ENCODE measurements around the gene PSMD2.

Gene PSMD2

DNA sequence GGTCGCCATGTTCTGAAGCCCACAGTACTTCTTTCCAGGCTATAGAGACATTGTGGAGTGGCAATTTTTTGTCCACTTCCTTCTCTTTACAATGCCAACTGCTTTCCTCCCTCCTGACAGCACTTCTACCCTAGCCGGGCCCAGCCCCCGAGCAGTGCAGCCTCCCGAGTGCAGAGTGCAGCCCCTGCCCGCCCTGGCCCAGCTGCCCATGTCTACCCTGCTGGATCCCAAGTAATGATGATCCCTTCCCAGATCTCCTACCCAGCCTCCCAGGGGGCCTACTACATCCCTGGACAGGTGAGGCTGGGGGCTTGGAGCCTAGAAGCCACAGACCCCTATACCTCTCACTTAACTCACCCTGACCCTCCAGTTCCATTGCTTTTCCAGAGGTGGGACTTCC, 18.2 kb downstream of the PSMD2 start:
- no peak for TF ChIP-seq GATA3 (IDR thresholded peaks at IDR 0.05; ENCODE audit: low read depth, low read length)
- TF ChIP-seq GATA2 (IDR thresholded peaks at IDR 0.05; ENCODE audit: low read depth, low read length) = no peak

DNA sequence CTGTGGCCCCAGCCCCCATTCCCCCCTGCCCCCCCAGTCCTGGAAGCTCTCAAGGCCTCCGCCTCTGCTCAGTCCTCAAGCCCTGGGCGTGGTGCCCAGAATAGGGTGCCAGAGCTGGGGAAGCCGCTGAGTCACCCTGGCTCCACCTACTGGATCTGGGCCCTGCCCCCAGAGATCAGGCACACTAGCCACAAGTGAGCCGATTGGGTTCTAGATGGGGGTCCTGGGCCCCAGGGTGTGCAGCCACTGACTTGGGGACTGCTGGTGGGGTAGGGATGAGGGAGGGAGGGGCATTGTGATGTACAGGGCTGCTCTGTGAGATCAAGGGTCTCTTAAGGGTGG, 21.0 kb downstream of the PSMD2 start:
- TF ChIP-seq GATA3 (IDR thresholded peaks at IDR 0.05; ENCODE audit: low read depth, low read length) = no peak
- TF ChIP-seq GATA2 (IDR thresholded peaks at IDR 0.05; ENCODE audit: low read depth, low read length) = no peak

DNA sequence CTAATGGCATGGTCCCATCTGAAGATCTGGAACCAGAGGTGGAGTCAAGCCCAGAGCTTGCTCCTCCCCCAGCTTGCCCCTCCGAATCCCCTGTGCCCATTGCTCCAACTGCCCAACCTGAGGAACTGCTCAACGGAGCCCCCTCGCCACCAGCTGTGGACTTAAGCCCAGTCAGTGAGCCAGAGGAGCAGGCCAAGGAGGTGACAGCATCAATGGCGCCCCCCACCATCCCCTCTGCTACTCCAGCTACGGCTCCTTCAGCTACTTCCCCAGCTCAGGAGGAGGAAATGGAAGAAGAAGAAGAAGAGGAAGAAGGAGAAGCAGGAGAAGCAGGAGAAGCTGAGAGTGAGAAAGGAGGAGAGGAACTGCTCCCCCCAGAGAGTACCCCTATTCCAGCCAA, 22.6 kb downstream of the PSMD2 start:
- no peak for TF ChIP-seq GATA3 (IDR thresholded peaks at IDR 0.05; ENCODE audit: low read depth, low read length)
- TF ChIP-seq GATA2 (IDR thresholded peaks at IDR 0.05; ENCODE audit: low read depth, low read length) = no peak

DNA sequence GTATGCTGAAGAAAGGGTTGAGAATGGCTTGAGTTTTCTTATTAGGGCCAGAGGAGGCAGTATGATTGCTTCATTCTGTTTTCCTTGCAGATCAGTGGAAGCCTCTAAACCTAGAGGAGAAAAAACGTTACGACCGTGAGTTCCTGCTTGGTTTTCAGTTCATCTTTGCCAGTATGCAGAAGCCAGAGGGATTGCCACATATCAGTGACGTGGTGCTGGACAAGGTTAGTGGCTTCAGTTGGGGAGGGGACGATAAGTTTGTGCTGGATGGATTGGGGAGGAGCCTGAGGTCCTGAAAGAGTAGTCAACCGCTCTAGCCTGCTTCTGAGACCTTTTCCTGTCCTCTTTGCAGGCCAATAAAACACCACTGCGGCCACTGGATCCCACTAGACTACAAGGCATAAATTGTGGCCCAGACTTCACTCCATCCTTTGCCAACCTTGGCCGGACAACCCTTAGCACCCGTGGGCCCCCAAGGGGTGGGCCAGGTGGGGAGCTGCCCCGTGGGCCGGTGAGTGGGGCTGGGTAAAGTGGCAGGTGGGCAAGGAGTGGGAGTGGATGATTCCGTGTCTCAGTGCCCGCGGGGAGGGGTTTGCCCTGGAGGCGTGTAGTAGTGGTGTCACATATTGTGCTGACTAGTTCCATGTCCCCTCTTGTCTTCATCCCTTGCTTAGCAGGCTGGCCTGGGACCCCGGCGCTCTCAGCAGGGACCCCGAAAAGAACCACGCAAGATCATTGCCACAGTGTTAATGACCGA, 23.9 kb downstream of the PSMD2 start:
- TF ChIP-seq GATA2 (IDR thresholded peaks at IDR 0.05; ENCODE audit: low read depth, low read length) (no peak), GATA3 (IDR thresholded peaks at IDR 0.05; ENCODE audit: low read depth, low read length) (no peak)

DNA sequence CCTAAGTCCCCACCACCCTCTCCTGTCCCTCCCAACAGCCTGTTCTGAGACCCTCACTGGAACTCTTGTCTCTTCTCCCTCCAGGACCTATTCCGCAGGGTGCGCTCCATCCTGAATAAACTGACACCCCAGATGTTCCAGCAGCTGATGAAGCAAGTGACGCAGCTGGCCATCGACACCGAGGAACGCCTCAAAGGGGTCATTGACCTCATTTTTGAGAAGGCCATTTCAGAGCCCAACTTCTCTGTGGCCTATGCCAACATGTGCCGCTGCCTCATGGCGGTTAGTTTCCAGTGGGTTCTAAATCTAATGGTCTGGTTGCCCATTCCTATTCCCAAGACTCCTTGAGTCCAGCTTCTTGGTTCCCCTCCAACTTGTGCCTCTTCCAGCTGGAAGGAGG, 24.7 kb downstream of the PSMD2 start:
- TF ChIP-seq GATA3 (IDR thresholded peaks at IDR 0.05; ENCODE audit: low read depth, low read length) (no peak), GATA2 (IDR thresholded peaks at IDR 0.05; ENCODE audit: low read depth, low read length) (no peak)

DNA sequence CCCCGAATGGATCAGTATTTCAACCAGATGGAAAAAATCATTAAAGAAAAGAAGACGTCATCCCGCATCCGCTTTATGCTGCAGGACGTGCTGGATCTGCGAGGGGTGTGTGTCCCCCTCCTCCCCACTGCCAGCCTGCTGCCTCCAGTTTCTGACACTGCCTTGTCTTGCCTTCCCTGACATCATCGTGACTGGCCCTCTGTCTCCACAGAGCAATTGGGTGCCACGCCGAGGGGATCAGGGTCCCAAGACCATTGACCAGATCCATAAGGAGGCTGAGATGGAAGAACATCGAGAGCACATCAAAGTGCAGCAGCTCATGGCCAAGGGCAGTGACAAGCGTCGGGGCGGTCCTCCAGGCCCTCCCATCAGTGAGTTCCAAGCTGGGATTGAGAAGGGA, 26.2 kb downstream of the PSMD2 start:
- TF ChIP-seq GATA3 (IDR thresholded peaks at IDR 0.05; ENCODE audit: low read depth, low read length) (no peak), GATA2 (IDR thresholded peaks at IDR 0.05; ENCODE audit: low read depth, low read length) (no peak)

DNA sequence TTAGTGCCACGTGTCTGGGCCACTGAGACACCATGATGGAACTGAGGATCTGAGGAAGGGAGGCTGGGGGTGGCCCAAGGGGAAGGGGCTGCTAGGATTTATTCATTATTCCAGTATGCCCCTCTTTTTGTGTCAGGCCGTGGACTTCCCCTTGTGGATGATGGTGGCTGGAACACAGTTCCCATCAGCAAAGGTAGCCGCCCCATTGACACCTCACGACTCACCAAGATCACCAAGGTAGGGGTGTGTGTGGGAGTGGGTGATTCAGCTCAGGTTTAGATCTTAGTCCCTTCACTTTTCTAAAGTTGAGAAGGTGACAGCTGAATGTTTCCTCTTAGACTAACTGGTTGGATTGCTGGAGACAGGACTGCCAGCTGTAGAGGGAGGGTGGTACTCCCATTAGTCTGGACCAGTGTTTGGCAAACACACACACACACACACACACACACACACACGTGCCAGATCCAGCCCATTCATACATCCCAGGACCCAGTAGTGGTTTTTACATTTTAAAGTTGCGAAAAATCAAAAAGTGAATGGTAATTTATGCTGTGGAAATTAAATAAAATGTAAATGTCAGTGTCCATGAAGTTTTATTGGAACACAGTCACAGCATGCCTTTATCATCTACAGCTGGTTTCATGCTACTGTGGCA, 26.8 kb downstream of the PSMD2 start:
- TF ChIP-seq GATA3 (IDR thresholded peaks at IDR 0.05; ENCODE audit: low read depth, low read length) = no peak
- no peak for TF ChIP-seq GATA2 (IDR thresholded peaks at IDR 0.05; ENCODE audit: low read depth, low read length)

DNA sequence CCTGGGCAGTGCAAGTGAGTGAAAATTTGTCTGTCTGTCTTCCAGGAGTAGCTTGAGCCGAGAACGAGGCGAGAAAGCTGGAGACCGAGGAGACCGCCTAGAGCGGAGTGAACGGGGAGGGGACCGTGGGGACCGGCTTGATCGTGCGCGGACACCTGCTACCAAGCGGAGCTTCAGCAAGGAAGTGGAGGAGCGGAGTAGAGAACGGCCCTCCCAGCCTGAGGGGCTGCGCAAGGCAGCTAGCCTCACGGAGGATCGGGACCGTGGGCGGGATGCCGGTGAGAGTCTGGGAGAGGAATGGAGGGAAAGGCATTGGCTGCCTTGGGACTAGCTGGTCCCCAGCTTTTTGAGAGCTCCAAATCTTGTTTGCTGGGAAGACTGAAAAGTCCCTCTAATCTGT, 28.1 kb downstream of the PSMD2 start:
- TF ChIP-seq GATA3 (IDR thresholded peaks at IDR 0.05; ENCODE audit: low read depth, low read length) (no peak), GATA2 (IDR thresholded peaks at IDR 0.05; ENCODE audit: low read depth, low read length) (no peak)

DNA sequence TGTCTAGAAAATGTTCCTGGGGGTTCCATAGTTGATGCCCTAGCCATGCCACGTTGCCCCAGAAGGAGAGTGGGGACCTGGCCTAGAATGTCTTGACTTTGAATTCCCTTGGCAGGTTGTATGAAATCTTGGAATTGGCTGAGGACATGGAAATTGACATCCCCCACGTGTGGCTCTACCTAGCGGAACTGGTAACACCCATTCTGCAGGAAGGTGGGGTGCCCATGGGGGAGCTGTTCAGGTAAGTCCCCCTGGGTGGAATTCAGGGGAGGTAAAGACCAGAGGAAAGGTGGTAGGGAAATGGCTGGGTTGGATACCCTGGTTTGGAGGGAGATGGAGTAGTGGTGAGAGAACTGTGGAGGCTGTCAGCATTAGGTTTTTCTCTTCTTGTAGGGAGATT, 29.5 kb downstream of the PSMD2 start:
- TF ChIP-seq GATA2 (IDR thresholded peaks at IDR 0.05; ENCODE audit: low read depth, low read length) (no peak), GATA3 (IDR thresholded peaks at IDR 0.05; ENCODE audit: low read depth, low read length) (no peak)

DNA sequence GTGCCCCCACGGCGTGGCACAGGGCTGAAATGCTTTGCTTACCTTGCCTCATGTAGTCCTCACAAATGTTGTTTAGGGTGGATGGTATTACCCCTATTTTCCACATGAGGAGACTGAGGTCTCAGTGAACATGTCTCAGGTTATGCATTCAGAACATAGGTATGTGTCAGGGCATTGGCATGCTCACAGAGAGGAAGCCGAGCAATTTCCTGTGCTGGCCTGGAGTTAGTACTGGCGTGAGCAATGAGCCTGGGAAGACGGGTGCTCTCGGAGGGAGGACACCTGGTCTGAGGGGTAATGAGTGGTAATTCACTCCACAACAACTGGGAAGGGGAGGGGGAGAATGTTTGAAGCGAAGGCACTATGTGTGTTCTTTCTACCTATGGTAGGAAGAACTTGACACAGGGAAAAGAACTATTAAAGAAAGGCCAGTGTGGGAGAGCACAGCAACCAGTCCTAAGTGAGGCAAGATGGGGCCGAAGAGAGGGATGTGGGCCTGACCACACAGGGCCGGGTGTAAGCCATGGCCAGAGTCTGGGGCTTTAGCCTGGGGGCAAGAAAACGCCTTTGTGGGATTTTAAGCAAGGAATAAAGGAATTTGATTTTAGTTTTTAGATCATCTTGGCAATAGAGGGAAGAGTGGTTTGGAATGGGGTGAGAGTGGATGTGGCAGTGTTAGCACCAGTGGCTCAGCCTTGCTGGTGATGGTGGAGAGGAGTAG, 33.5 kb downstream of the PSMD2 start:
- no peak for TF ChIP-seq GATA3 (IDR thresholded peaks at IDR 0.05; ENCODE audit: low read depth, low read length)
- TF ChIP-seq GATA2 (IDR thresholded peaks at IDR 0.05; ENCODE audit: low read depth, low read length) = no peak

DNA sequence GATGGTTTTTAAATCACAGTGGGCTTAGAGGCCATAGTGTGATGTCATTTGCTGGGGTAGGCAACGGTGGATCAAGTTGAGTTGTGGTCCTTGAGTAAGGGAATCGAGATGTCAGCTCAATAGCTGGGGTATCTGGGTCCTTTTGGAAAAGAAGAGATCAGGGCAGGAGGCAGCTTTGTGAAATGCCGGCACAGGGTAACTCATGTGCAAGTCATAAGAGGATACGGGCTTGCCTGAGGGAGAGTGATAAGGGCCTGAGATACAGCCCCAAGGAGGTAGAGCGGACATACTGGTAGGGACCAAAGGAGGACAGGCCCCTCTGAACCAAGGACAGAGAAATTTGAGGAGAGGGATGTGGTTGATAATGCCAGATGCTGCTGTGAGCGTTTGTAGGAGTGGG, 34.1 kb downstream of the PSMD2 start:
- no peak for TF ChIP-seq GATA3 (IDR thresholded peaks at IDR 0.05; ENCODE audit: low read depth, low read length)

DNA sequence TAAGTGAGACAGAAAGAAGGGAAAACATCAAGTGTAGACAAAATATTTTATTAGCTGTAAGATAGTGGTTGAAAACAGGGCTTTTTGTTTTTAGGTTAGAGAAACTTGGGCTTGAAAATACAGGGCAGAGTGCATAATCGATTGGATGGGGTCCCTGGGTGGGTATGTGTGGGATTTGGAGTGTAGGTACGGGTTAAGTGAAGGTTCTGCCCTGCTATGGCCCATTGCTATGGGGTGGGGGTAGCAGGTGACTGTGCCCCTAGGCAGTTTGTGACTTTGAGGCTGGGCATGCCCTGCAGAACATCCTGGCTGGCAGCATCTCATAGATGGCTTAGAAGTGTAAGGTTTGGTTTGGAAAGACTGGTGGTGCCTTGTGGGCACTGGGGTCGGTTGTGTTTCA, 34.7 kb downstream of the PSMD2 start:
- TF ChIP-seq GATA2 (IDR thresholded peaks at IDR 0.05; ENCODE audit: low read depth, low read length) (no peak), GATA3 (IDR thresholded peaks at IDR 0.05; ENCODE audit: low read depth, low read length) (no peak)

DNA sequence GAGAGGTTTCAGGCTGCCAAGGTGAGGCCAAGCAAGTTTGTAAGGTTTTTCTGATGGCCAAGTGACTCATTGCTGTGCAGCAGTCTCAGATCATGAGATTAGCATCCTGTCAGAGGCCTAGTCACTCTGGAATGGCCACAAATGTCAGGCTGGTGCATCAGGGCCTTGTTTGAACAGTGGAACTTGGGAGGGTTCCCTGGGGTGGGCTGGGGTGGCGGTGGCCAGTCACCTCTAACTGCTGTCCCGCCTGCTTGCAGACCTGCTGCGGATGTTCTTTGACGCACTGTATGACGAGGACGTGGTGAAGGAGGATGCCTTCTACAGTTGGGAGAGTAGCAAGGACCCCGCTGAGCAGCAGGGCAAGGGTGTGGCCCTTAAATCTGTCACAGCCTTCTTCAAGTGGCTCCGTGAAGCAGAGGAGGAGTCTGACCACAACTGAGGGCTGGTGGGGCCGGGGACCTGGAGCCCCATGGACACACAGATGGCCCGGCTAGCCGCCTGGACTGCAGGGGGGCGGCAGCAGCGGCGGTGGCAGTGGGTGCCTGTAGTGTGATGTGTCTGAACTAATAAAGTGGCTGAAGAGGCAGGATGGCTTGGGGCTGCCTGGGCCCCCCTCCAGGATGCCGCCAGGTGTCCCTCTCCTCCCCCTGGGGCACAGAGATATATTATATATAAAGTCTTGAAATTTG, 35.6 kb downstream of the PSMD2 start:
- TF ChIP-seq GATA3 (IDR thresholded peaks at IDR 0.05; ENCODE audit: low read depth, low read length) = no peak
- TF ChIP-seq GATA2 (IDR thresholded peaks at IDR 0.05; ENCODE audit: low read depth, low read length) = no peak

DNA sequence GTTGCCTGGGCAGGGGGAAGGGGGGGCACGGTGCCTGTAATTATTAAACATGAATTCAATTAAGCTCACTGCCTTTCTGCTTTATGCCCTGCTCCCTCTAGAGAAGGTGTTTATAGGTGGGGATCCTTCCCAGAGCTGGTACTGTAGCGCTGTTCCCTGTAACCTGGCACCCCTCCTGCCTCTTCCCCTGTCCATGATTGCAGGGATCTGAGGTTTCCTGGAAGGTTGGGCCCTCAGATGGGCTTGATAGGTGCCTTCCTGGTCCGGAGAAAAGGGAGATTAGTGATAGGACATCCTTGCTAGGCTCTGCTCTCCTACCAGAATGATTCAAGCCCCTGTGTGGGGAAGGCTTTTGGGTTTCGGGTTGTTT, 36.2 kb downstream of the PSMD2 start:
- TF ChIP-seq GATA2 (IDR thresholded peaks at IDR 0.05; ENCODE audit: low read depth, low read length) = no peak
- TF ChIP-seq GATA3 (IDR thresholded peaks at IDR 0.05; ENCODE audit: low read depth, low read length) = no peak
